Upper lobe of left lung (tissue), 6 donors: ENCODE results near the gene SPEM3. TPM values are rescaled to one million over a fixed set of nuclear protein-coding genes. Genes with fewer than 3 reads are reported as not detected.

Experiments
- ATAC-seq, 2 donors: fragments of 200-7000 bp; cut with Tn5 transposase; one replicate each; pipeline ENCODE4 v1.9.1; 2022; ENCODE audit warnings: mild to moderate bottlenecking in 2 of 2, moderate library complexity in 2 of 2; ENCODE audit not compliant: low FRiP score in 2 of 2
- DNase-seq, 2 donors: peaks; one replicate each; pipeline ENCODE4 v3.0.0-alpha.2; 2019 to 2020
- H3K27ac ChIP-seq, 4 donors: fragments of 200-600 bp; sonication (generic); one replicate each; pipeline ENCODE4 v1.5.1; 2016 to 2019
- H3K27me3 ChIP-seq, 4 donors: fragments of 200-600 bp; sonication (generic); one replicate each; pipeline ENCODE4 v1.5.1; 2017 to 2019
- H3K36me3 ChIP-seq, 4 donors: fragments of 200-600 bp; sonication (generic); one replicate each; pipeline ENCODE4 v1.5.1; 2016 to 2019
- H3K4me1 ChIP-seq, 4 donors: fragments of 200-600 bp; sonication (generic); one replicate each; pipeline ENCODE4 v1.5.1; 2018 to 2019
- H3K4me3 ChIP-seq, 4 donors: fragments of 200-600 bp; sonication (generic); one replicate each; pipeline ENCODE4 v1.5.1; 2017 to 2019; ENCODE audit warnings: mild to moderate bottlenecking in 2 of 4, moderate library complexity in 1 of 4
- H3K9me3 ChIP-seq, 4 donors: fragments of 200-600 bp; sonication (generic); one replicate each; pipeline ENCODE4 v1.5.1; 2018 to 2019
- EP300 ChIP-seq, 4 donors: sonication (generic); formaldehyde crosslinking; IDR thresholded peaks; one replicate each; pipeline ENCODE4 v1.5.1; 2017; ENCODE audit warnings: antibody characterized with exemption in 4 of 4, control low read depth in 2 of 4
- POLR2A ChIP-seq, 4 donors: fragments of 450-650 bp; IDR thresholded peaks; one replicate each; pipeline ENCODE4 v1.5.1; 2016 to 2017; ENCODE audit warnings: antibody characterized with exemption in 4 of 4, mild to moderate bottlenecking in 2 of 4
- POLR2AphosphoS5 ChIP-seq, 2 donors: sonication (generic); formaldehyde crosslinking; IDR thresholded peaks; one replicate each; pipeline ENCODE4 v1.5.1; 2017; ENCODE audit warnings: antibody characterized with exemption in 2 of 2
- WGBS, 2 donors: methylation state at CpG; one replicate each; pipeline ENCODE4 v1.1.5; 2017 to 2018; 5-methylcytosine and 5-hydroxymethylcytosine counted together
- total RNA-seq, 6 donors: library from RNA; depleted of rRNA in 4 of 6; stranded (reverse); fragments of >200 nt in 4 of 6; gene quantifications; one replicate each; pipeline versions ENCODE4 v1.1.0 to v1.2.1, GENCODE V29; 2016 to 2021
- TF ChIP-seq, protein P1 (sequence below), 6 experiments: fragments of 450-650 bp in 4 of 6; fragments of 200-600 bp in 2 of 6; sonication (generic) in 2 of 6; IDR thresholded peaks; one replicate each; pipeline ENCODE4 v1.5.1; 2016 to 2019; ENCODE audit warnings: antibody characterized with exemption in 6 of 6
- donor health status: DM: no; HTN: no; CAD: no; lungs with moderate emphysema.
- donor health status: DM: no; HTN: yes; CAD: no; lungs with severe emphysema.

The SPEM3 gene
- total RNA-seq = not detected

DNA sequence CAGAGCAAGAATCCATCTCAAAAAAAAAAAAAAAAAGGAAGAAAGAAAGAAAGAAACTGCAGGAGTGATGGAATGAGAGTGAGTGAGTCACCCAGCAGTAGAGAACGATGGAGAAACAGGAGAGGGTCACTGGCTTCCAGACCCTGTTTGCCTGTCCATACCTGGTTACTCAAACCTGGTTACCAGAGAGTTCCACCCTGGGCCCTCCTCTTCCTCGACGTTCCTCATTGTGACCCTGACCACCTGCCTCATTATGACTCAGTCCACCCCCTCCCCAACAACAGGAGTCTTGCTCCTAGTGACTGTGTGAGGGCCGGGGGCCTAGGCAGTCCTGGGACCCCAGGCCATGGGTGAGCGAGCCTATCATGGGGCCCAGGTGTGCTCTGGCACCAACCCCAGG is at the start of gene SPEM3:
Gene SPEM3, plus strand, starts transcription at position 301 of the 400 bp plus-strand sequence. Its CDS starts 46 bp downstream, at position 347.
- TF ChIP-seq POLR2A (IDR thresholded peaks at IDR 0.05) (no peak), POLR2AphosphoS5 (IDR thresholded peaks at IDR 0.05) (no peak), EP300 (IDR thresholded peaks at IDR 0.05) (no peak)
- TF ChIP-seq, protein P1, sequence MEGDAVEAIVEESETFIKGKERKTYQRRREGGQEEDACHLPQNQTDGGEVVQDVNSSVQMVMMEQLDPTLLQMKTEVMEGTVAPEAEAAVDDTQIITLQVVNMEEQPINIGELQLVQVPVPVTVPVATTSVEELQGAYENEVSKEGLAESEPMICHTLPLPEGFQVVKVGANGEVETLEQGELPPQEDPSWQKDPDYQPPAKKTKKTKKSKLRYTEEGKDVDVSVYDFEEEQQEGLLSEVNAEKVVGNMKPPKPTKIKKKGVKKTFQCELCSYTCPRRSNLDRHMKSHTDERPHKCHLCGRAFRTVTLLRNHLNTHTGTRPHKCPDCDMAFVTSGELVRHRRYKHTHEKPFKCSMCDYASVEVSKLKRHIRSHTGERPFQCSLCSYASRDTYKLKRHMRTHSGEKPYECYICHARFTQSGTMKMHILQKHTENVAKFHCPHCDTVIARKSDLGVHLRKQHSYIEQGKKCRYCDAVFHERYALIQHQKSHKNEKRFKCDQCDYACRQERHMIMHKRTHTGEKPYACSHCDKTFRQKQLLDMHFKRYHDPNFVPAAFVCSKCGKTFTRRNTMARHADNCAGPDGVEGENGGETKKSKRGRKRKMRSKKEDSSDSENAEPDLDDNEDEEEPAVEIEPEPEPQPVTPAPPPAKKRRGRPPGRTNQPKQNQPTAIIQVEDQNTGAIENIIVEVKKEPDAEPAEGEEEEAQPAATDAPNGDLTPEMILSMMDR (IDR thresholded peaks at IDR 0.05) = no peak
- DNase-seq = no peak
- ATAC-seq = no peak
- Histone ChIP-seq H3K27ac (no peak within 1 kb of the TSS), H3K9me3 (no peaks in the 10 kb centered on the region), H3K4me1 (no peaks in the 10 kb centered on the region), H3K27me3 (no peaks in the 10 kb centered on the region), H3K36me3 (no peaks in the 10 kb centered on the region), H3K4me3 (no peak within 1 kb of the TSS)
- WGBS, 2 donors = 75 to 77% methylated on average over 5 of the region's 5 CpGs

DNA sequence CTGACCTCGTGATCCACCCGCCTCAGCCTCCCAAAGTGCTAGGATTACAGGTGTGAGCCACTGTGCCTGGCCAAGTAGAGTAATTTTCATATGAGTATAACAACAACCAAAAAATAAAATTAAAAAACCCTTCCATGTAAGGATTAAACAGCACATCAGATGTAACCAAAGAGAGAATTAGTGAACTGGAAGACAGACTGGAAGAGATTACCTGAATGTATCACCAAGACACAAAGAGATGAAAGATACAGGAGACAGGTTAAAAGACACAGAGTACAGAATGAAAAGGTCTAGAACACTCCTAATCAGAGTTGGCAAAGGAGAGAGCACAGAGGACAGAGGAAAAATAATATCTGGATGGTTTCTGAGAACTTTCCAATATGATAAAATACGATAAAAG is 49.5 kb upstream of the SPEM3 start:
- H3K4me3 ChIP-seq = no peak overlapping the region
- WGBS, 2 donors = 94 to 95% methylated on average over 3 of the region's 3 CpGs
- H3K27ac ChIP-seq = no peak overlapping the region
- no peaks in the 10 kb centered on the region for H3K9me3 ChIP-seq
- ATAC-seq (no peak), DNase-seq (no peak)
- H3K36me3 ChIP-seq = no peaks in the 10 kb centered on the region
- TF ChIP-seq POLR2AphosphoS5 (IDR thresholded peaks at IDR 0.05) (no peak), EP300 (IDR thresholded peaks at IDR 0.05) (no peak), POLR2A (IDR thresholded peaks at IDR 0.05) (no peak)
- TF ChIP-seq, protein P1 (IDR thresholded peaks at IDR 0.05) = no peak
- peaks cover 0 to 2% (median 0%) of the 10 kb centered on the region in 4 donors for H3K27me3 ChIP-seq
- peaks cover 23 to 30% (median 26%) of the 10 kb centered on the region in 4 donors for H3K4me1 ChIP-seq

DNA sequence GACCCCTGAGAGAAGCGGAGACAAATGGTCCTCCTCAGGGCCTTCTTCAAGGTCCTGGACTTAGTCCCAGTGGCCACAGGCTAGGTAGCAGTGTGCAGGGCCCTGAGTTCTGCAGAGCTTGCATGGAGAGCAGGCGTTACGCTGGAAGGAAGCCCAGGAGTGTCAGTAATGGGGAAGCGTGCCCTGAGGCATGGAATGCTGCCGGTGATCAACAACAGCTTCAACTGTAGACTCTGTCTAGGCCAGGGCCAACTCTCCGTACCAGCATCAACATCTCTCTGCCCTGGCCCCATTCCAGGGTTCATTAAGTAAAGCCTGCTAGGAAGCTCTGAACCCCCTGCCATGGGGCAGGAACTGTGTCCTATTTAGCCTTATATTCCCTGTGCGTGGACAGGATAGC is 48.3 kb upstream of the SPEM3 start:
- Histone ChIP-seq H3K27me3 (peaks cover 0 to 2% (median 0%) of the 10 kb centered on the region in 4 donors), H3K4me3 (peak overlapping the region in 3 of 4 donors; percentile 50 to 60 (median 58)), H3K36me3 (peaks cover 0 to 6% (median 0%) of the 10 kb centered on the region in 4 donors), H3K4me1 (peaks cover 23 to 33% (median 28%) of the 10 kb centered on the region in 4 donors), H3K27ac (peak overlapping the region; percentile 28 to 84 (median 72)), H3K9me3 (no peaks in the 10 kb centered on the region)
- ATAC-seq (peak; percentile 49 to 53), DNase-seq (peak in 1 of 2 donors; percentile 53)
- TF ChIP-seq POLR2AphosphoS5 (IDR thresholded peaks at IDR 0.05) = no peak
- no peak for TF ChIP-seq POLR2A (IDR thresholded peaks at IDR 0.05)
- TF ChIP-seq, protein P1 (IDR thresholded peaks at IDR 0.05) = no peak
- TF ChIP-seq EP300 (IDR thresholded peaks at IDR 0.05) = no peak
- WGBS, 2 donors = 19 to 20% methylated on average over 1 to 5 of the region's 7 CpGs

DNA sequence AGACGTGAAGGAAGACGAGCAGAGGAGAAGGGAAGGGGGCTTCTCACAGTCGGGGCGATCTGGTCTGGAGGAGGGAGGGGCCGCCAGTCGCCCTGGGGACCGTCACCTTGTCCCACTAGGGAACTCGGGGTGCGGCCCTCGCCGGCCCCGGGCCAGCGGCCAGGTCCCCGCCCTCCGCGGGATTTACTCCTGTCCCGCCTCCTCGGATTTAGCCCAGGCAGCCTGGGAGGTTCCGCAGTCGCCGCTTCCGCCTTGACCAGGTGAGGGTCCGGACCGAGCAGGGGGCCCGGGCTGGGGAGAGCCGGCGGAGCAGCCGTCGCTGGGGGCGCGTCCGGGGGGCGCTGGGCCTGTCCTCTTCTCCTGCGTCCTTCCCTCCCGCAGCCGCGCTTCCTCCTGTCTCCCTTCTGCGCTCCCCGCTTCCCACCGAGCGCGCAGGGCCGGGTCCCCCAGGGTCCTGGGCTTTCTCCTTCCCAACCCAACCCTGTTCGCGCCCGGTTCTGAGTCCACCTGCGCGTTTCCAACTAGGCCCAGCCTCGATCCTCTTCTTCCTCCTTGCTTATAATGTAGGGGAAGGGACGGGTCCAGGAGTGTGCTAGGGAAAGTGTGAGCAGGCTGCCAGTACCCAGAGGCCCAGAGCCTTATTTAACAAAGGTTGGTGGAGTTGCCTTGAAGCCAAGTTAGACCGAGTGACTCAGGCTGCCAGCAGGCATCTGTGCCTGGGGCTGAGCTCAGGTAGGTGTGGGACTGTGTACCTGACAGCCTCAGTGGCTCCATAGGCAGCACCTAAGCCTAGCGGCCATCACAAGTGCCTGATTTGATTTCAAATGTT is 47.6 kb upstream of the SPEM3 start, which contains the start of gene TNK1:
Gene TNK1, plus strand, starts transcription at position 235 of the 829 bp plus-strand sequence. CDS start 1,838 bp downstream, outside the sequence.
- Histone ChIP-seq H3K9me3 (no peaks in the 10 kb centered on the region), H3K27me3 (peaks cover 0 to 2% (median 0%) of the 10 kb centered on the region in 4 donors), H3K4me3 (peak within 1 kb of the TSS; percentile 31 to 60 (median 54)), H3K4me1 (peaks cover 23 to 33% (median 28%) of the 10 kb centered on the region in 4 donors), H3K27ac (peak within 1 kb of the TSS; percentile 54 to 84 (median 72)), H3K36me3 (peaks cover 0 to 6% (median 0%) of the 10 kb centered on the region in 4 donors)
- peak; percentile 58 to 65 for ATAC-seq
- DNase-seq = peak; percentile 81 to 94
- 2 to 6% methylated on average over 33 to 41 of the region's 52 CpGs for WGBS, 2 donors
- TF ChIP-seq, protein P1 (IDR thresholded peaks at IDR 0.05) = no peak
- TF ChIP-seq EP300 (IDR thresholded peaks at IDR 0.05) = no peak
- TF ChIP-seq POLR2AphosphoS5 (IDR thresholded peaks at IDR 0.05) = peak; percentile 24 to 80
- TF ChIP-seq POLR2A (IDR thresholded peaks at IDR 0.05) = peak in 3 of 4 donors; percentile 35 to 70 (median 50)
